ENCODE results near the gene HSPA8.

DNA sequence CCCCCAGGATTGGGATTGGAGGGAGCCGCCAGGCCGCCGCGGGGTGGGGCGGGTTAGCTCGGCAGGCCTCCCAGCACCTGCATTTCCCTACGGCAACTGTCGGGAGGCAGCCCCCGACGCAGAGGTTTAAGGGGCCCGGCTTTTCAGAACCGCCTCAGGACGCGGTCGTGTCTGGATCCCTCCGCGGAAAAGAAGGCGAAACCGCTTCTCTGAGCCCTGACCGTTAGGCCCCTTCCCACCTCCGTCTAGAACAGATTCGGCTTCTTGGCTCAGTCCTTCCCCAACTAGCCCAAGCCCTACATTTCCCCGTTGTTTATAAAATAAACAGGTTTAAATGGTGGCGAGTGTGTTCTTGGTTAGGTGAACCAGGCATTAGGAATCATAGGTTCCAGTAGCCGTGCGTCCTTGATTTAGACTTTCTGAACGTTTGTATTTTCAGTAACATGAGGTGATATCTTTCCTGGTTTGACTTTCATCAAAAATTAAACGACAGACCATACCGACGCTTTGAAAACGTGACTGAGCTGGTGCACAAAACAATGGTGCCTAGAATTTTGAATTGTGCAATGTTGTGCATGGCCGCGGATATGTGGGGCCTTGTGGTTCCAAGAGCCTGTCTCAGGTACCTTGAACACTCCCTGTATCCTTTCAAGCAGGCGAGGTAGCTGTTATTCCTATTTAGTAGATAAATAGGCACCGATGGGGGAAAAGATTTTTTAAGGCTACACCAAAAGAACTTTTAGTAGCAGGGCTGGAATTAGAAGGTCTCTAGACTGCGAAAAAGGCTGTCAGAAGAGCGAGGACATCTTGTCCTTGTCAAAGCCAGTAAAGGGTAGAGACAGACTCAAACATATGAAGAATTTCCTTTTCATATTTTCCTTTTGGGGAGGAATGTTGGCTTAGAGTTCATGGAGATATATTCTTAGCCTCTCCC lies 1.2 kb upstream of the HSPA8 start:
- TF ChIP-seq POLR2AphosphoS5 (IDR thresholded peaks at IDR 0.05) (no peak), POLR2A (IDR thresholded peaks at IDR 0.05) (peak in 1 of 3 donors; percentile 2)
